Kidney (tissue), 2 donors: ENCODE results near the gene HRH4. TPM values are rescaled to one million over a fixed set of nuclear protein-coding genes. Genes with fewer than 3 reads are reported as not detected.

Experiments used
- polyA plus RNA-seq: library from polyadenylated mRNA; stranded (reverse); fragments of 350-450 nt; fragmentation: Illumina TruSeq; extraction: RNeasy Lipid Tissue Mini Kit (QIAGEN cat#74804); gene quantifications from one replicate; pipeline ENCODE4 v1.2.3, GENCODE V29; 2014; ENCODE audit warnings: low read depth, low replicate concordance; ENCODE audit not compliant: insufficient read depth
- total RNA-seq: library from RNA; stranded (reverse); fragmentation: NEBNext Ultra II Directional; extraction: Animal tissue kit (Norgen Biotek cat#: 25700); gene quantifications from one replicate; pipeline ENCODE4 v1.2.1, GENCODE V29; 2021
- donor health status: DM: yes; HTN: yes; CAD: no.

HRH4 gene
- total and polyA plus RNA-seq, 2 donors from 2014 or later, result not detected

Other genes starting within 250 kb of the HRH4 start
- 40.3 TPM for gene OSBPL1A, start 62.8 kb upstream of the HRH4 start, total RNA-seq
- 27.0 TPM for gene OSBPL1A, start 62.8 kb upstream of the HRH4 start, polyA plus RNA-seq
- gene IMPACT, start 34.0 kb upstream of the HRH4 start, total RNA-seq, result 38.0 TPM
- 21.7 TPM for gene IMPACT, start 34.0 kb upstream of the HRH4 start, polyA plus RNA-seq